Mesenchymal stem cell (in vitro differentiated cells and primary cell): Measurements from ENCODE around the gene PGC. TPM values are rescaled to one million over a fixed set of nuclear protein-coding genes. Genes with fewer than 3 reads are reported as not detected.

ENCODE experiments used
- DNase-seq: peaks from one replicate; pipeline ENCODE4 v3.0.0-alpha.2; 2013
- H2AFZ ChIP-seq: one replicate; pipeline ENCODE4 v1.6.1; 2013; ENCODE audit warnings: low read depth, mild to moderate bottlenecking, control low read depth, inconsistent platforms, low read length, moderate library complexity
- H2AK5ac ChIP-seq: 2 replicates; pipeline ENCODE4 v1.6.1; 2013; ENCODE audit warnings: low read length, moderate library complexity, mild to moderate bottlenecking, inconsistent platforms; ENCODE audit not compliant: severe bottlenecking
- H2BK120ac ChIP-seq: one replicate; pipeline ENCODE4 v1.6.1; 2013; ENCODE audit warnings: low read depth, mild to moderate bottlenecking, inconsistent platforms, low read length, moderate library complexity
- H2BK12ac ChIP-seq, 2 experiments: one replicate each; pipeline ENCODE4 v1.6.1; 2013; ENCODE audit warnings: inconsistent platforms in 2 of 2, low read length in 2 of 2, mild to moderate bottlenecking in 2 of 2, moderate library complexity in 2 of 2, control low read depth in 1 of 2
- H2BK15ac ChIP-seq: one replicate; pipeline ENCODE4 v1.6.1; 2013; ENCODE audit warnings: mild to moderate bottlenecking, low read depth, inconsistent platforms; ENCODE audit not compliant: poor library complexity, severe bottlenecking
- H2BK5ac ChIP-seq: 2 replicates; pipeline ENCODE4 v1.6.1; 2013; ENCODE audit warnings: low read depth, mild to moderate bottlenecking, low read length, control low read depth, inconsistent platforms; ENCODE audit not compliant: poor library complexity, severe bottlenecking
- H3K14ac ChIP-seq, 2 experiments: one replicate each; pipeline ENCODE4 v1.6.1; 2013; ENCODE audit warnings: inconsistent platforms in 2 of 2, low read length in 2 of 2, control low read depth in 1 of 2, mild to moderate bottlenecking in 1 of 2, moderate library complexity in 1 of 2
- H3K18ac ChIP-seq, 2 experiments: one replicate each; pipeline ENCODE4 v1.6.1; 2013; ENCODE audit warnings: inconsistent platforms in 2 of 2, low read length in 2 of 2, control low read depth in 1 of 2, low read depth in 1 of 2, mild to moderate bottlenecking in 1 of 2
- H3K23ac ChIP-seq, 2 experiments: one replicate each; pipeline ENCODE4 v1.6.1; 2013; ENCODE audit warnings: inconsistent platforms in 2 of 2, low read length in 2 of 2, mild to moderate bottlenecking in 2 of 2, moderate library complexity in 2 of 2, control low read depth in 1 of 2
- H3K27ac ChIP-seq: 2 replicates; pipeline ENCODE4 v1.5.1; 2013; ENCODE audit warnings: mild to moderate bottlenecking, moderate library complexity, low read length, control low read depth, inconsistent platforms; ENCODE audit not compliant: poor library complexity, severe bottlenecking
- H3K27me3 ChIP-seq, 2 experiments: 2 replicates each; pipeline versions ENCODE4 v1.6.1 to v1.7.0; 2013; ENCODE audit warnings: low read length in 2 of 2, mild to moderate bottlenecking in 2 of 2, moderate library complexity in 2 of 2, control low read depth in 1 of 2, inconsistent platforms in 1 of 2; ENCODE audit not compliant: control insufficient read depth in 1 of 2, insufficient read depth in 1 of 2
- H3K36me3 ChIP-seq, 2 experiments: 2 replicates each; pipeline versions ENCODE4 v1.6.1 to v1.7.0; 2013; ENCODE audit warnings: low read length in 2 of 2, control low read depth in 1 of 2, inconsistent platforms in 1 of 2, low read depth in 1 of 2, mild to moderate bottlenecking in 1 of 2; ENCODE audit not compliant: insufficient read depth in 2 of 2, control insufficient read depth in 1 of 2
- H3K4ac ChIP-seq, 2 experiments: one replicate each; pipeline ENCODE4 v1.6.1; 2013; ENCODE audit warnings: inconsistent platforms in 2 of 2, low read length in 2 of 2, mild to moderate bottlenecking in 2 of 2, moderate library complexity in 2 of 2, control low read depth in 1 of 2, low read depth in 1 of 2
- H3K4me1 ChIP-seq: 2 replicates; pipeline ENCODE4 v1.6.1; 2013; ENCODE audit warnings: low read depth, low read length, control low read depth; ENCODE audit not compliant: control insufficient read depth, insufficient read depth
- H3K4me2 ChIP-seq: 2 replicates; pipeline ENCODE4 v1.6.1; 2013; ENCODE audit warnings: low read length, mild to moderate bottlenecking, inconsistent platforms; ENCODE audit not compliant: poor library complexity, severe bottlenecking
- H3K4me3 ChIP-seq, 2 experiments: 2 replicates each; pipeline versions ENCODE4 v1.5.1 to v1.7.0; 2013; ENCODE audit warnings: low read length in 2 of 2, mild to moderate bottlenecking in 2 of 2, control low read depth in 1 of 2, low read depth in 1 of 2; ENCODE audit not compliant: insufficient read depth in 1 of 2
- H3K79me1 ChIP-seq: replicated peaks from 2 replicates; pipeline ENCODE4 v1.6.1; 2013; ENCODE audit warnings: mild to moderate bottlenecking, control low read depth, low read length, inconsistent platforms; ENCODE audit not compliant: poor library complexity, severe bottlenecking
- H3K9ac ChIP-seq: 2 replicates; pipeline ENCODE4 v1.7.0; 2013; ENCODE audit warnings: mild to moderate bottlenecking, low read length, moderate library complexity
- H3K9me3 ChIP-seq: 2 replicates; pipeline ENCODE4 v1.7.0; 2013; ENCODE audit warnings: mild to moderate bottlenecking, low read length; ENCODE audit not compliant: control insufficient read depth
- H4K8ac ChIP-seq: one replicate; pipeline ENCODE4 v1.6.1; 2013; ENCODE audit warnings: inconsistent platforms, mild to moderate bottlenecking, low read length, moderate library complexity
- H4K91ac ChIP-seq: one replicate; pipeline ENCODE4 v1.6.1; 2013; ENCODE audit warnings: mild to moderate bottlenecking, low read length, inconsistent platforms
- WGBS: methylation state at CpG from one replicate; pipeline ENCODE4 v1.1.7; 2013; ENCODE audit warnings: mixed read lengths; 5-methylcytosine and 5-hydroxymethylcytosine counted together
- polyA plus RNA-seq, 2 experiments: library from polyadenylated mRNA; stranded (reverse); fragments of 200-250 nt; gene quantifications; one replicate each; pipeline ENCODE4 v1.2.3, GENCODE V29; 2013

PGC gene
- polyA plus RNA-seq (2013, experiment 1 of 2): not detected
- polyA plus RNA-seq (2013, experiment 2 of 2): not detected

DNA sequence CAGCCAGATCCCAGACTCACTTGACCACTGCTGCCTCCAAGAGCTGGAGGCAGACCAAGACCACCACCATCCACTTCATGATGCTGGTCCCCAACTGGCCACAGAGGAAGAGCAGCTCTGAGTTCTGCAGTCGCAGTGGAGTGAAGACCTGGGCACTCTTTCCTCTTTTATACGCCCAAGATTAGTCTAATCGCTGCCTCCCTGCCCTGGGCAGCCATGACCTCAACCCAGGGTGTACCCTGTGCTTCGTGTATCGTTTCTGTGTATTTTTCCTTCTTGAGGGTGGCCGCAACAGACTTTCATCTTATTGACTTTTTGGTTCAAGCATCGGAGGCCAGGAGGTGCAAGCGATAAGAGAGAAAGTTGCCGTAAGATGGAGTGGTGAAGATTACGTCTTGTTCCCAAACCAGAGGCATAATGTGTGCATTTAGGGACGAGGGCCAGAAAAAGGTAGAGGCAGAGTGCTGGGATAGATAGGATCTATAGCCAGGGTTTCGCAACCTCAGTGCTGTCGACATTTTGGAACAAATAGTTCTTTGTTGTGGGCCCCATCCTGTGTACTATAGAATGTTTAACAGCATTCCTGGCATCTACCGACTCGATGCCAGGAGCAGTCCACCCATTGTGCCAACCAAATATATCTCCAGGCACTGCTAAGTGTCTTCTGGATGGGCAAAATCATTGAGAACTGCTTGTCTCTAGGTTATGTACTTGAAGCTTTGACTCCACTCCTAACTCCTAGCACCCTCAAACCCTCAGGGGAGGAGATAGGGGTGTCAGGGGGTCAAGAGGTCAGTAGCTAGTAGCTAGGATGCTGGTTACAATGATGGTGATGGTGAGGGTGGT lies at the start of gene PGC:
Gene PGC (minus strand): TSS at position 142 of the 846 bp plus-strand sequence. CDS start 63 bp downstream, at position 79.
- Histone ChIP-seq H2BK12ac (no peak within 1 kb of the TSS), H3K23ac (no peak within 1 kb of the TSS), H2BK120ac (no peak within 1 kb of the TSS), H3K4me3 (no peak within 1 kb of the TSS), H3K36me3 (no peaks in the 10 kb centered on the region), H2BK15ac (no peak within 1 kb of the TSS), H3K9me3 (no peaks in the 10 kb centered on the region), H3K9ac (no peak within 1 kb of the TSS), H3K14ac (no peak within 1 kb of the TSS), H3K27me3 (peaks cover 8 to 21% of the 10 kb centered on the region in 2 experiments), H3K4me1 (no peaks in the 10 kb centered on the region), H3K4me2 (no peak within 1 kb of the TSS), H2BK5ac (no peak within 1 kb of the TSS), H2AK5ac (no peak within 1 kb of the TSS), H2AFZ (no peak within 1 kb of the TSS), H4K8ac (peak within 1 kb of the TSS; percentile 42), H3K4ac (no peak within 1 kb of the TSS), H3K27ac (no peak within 1 kb of the TSS), H3K18ac (no peak within 1 kb of the TSS), H4K91ac (no peak within 1 kb of the TSS), H3K79me1 (no peaks in the 10 kb centered on the region)
- no peak for DNase-seq
- 87% methylated on average over 14 of the region's 15 CpGs for WGBS

DNA sequence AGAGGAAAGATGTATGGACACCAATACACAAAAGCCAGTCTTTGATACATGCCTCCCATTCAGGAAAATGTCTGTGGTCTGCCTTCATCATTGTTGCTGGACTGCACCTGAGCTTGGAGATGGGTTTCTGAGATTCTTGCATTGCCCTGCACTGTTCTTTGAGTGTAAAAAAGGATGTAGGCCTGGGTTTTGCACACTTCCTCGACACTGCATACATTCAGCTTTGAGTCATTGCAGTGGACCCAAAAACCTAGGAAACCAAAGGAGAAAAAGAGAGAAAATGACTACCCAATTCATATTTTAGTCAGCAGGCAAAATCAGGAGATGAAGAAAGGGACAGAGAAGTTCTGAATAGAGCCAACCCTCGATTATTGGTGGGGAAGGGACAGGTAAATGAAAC lies 49.3 kb upstream of the PGC start:
- Histone ChIP-seq H3K14ac (no peak overlapping the region), H2BK5ac (no peak overlapping the region), H2BK15ac (no peak overlapping the region), H4K8ac (no peak overlapping the region), H3K36me3 (peaks cover 14 to 43% of the 10 kb centered on the region in 2 experiments), H3K27me3 (no peaks in the 10 kb centered on the region), H2BK12ac (no peak overlapping the region), H3K27ac (no peak overlapping the region), H3K4me2 (no peak overlapping the region), H4K91ac (no peak overlapping the region), H3K4me1 (peaks cover 2% of the 10 kb centered on the region), H3K23ac (no peak overlapping the region), H3K4ac (no peak overlapping the region), H2AK5ac (no peak overlapping the region), H3K18ac (no peak overlapping the region), H2BK120ac (no peak overlapping the region), H3K9ac (no peak overlapping the region), H2AFZ (no peak overlapping the region), H3K4me3 (no peak overlapping the region), H3K9me3 (no peaks in the 10 kb centered on the region), H3K79me1 (peaks cover 5% of the 10 kb centered on the region)
- no peak for DNase-seq
- WGBS: 89% methylated on average over 2 of the region's 2 CpGs

DNA sequence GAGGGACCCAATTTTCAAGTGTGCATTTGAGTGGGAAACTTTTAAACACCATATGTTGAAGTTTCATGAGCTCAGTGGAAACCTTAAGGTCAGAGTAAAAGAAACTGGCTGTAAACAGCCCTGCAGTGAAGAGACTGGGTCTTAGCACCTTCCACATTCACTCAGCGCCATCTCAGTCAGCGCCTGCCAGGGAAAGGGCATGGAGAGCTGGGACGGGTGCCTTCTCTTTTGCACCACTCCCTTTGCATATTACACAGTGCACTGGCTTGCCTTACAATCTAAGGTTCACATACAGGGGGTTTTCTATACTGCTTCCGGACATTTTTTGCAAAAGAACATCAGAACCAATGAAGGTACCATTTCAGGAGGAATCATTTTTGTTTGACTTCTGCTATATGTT lies 44.8 kb upstream of the PGC start:
- no peak overlapping the region for H3K23ac ChIP-seq
- no peak overlapping the region for H4K8ac ChIP-seq
- no peak overlapping the region for H3K4me2 ChIP-seq
- H4K91ac ChIP-seq: no peak overlapping the region
- no peak for DNase-seq
- H3K14ac ChIP-seq: no peak overlapping the region
- no peak overlapping the region for H2BK5ac ChIP-seq
- 97% methylated on average over 4 of the region's 4 CpGs for WGBS
- H3K27me3 ChIP-seq: no peaks in the 10 kb centered on the region
- peaks cover 15% of the 10 kb centered on the region for H3K79me1 ChIP-seq
- peaks cover 10 to 60% of the 10 kb centered on the region in 2 experiments for H3K36me3 ChIP-seq
- no peak overlapping the region for H2AK5ac ChIP-seq
- H2BK120ac ChIP-seq: no peak overlapping the region
- no peak overlapping the region for H3K4me3 ChIP-seq
- no peak overlapping the region for H2BK15ac ChIP-seq
- H3K27ac ChIP-seq: no peak overlapping the region
- H3K4me1 ChIP-seq: peaks cover 11% of the 10 kb centered on the region
- H3K9me3 ChIP-seq: no peaks in the 10 kb centered on the region
- no peak overlapping the region for H2AFZ ChIP-seq
- no peak overlapping the region for H2BK12ac ChIP-seq
- no peak overlapping the region for H3K4ac ChIP-seq
- H3K9ac ChIP-seq: no peak overlapping the region
- no peak overlapping the region for H3K18ac ChIP-seq

DNA sequence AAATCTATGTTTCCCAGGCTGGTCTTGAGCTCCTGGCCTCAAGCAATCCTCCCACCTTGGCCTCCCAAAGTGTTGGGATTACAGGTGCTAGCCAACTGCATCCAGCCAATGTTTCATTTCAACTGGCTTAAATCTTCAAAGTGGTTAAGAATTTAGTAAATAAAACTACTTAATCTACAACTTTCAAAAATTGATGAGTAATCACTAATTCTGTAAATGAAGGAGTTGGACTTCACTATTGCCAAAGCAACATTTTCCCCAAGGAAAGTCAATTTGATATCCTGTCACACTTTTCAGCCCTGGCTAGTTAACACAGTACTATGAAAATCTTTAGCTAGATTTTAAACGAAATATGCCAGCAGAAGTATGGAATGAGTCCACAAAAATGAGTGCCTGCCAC lies 44.1 kb upstream of the PGC start:
- H3K4me1 ChIP-seq: peaks cover 11% of the 10 kb centered on the region
- H2BK12ac ChIP-seq: no peak overlapping the region
- DNase-seq: no peak
- H3K23ac ChIP-seq: no peak overlapping the region
- H3K9me3 ChIP-seq: no peaks in the 10 kb centered on the region
- H3K18ac ChIP-seq: no peak overlapping the region
- no peaks in the 10 kb centered on the region for H3K27me3 ChIP-seq
- H3K79me1 ChIP-seq: peaks cover 15% of the 10 kb centered on the region
- no peak overlapping the region for H3K14ac ChIP-seq
- H3K27ac ChIP-seq: no peak overlapping the region
- H2BK5ac ChIP-seq: no peak overlapping the region
- no peak overlapping the region for H2AK5ac ChIP-seq
- H3K4me2 ChIP-seq: no peak overlapping the region
- no peak overlapping the region for H2AFZ ChIP-seq
- H4K91ac ChIP-seq: no peak overlapping the region
- H2BK15ac ChIP-seq: no peak overlapping the region
- 100% methylated on average over 1 of the region's 1 CpG for WGBS
- no peak overlapping the region for H3K4me3 ChIP-seq
- no peak overlapping the region for H2BK120ac ChIP-seq
- no peak overlapping the region for H3K9ac ChIP-seq
- H3K4ac ChIP-seq: no peak overlapping the region
- H3K36me3 ChIP-seq: peaks cover 10 to 55% of the 10 kb centered on the region in 2 experiments
- no peak overlapping the region for H4K8ac ChIP-seq
